OCI-LY3 (cell line): Measurements from ENCODE around the gene DDIT4.
"Not testable (repeated sequence)": the region's sequence is repeated elsewhere in the genome, so short reads cannot be mapped to it uniquely, and the experiment has no call there.

Experiments used
- H2AFZ ChIP-seq: fragments of 200-600, 300-600 bp; shearing (Covaris generic); 2 replicates; pipeline ENCODE4 v1.6.0; 2014; ENCODE audit warnings: antibody characterized with exemption, low read depth, low read length
- H3K27ac ChIP-seq: fragments of 200-600, 300-600 bp; sonication (generic); 2 replicates; pipeline ENCODE4 v1.5.1; 2014; ENCODE audit warnings: mild to moderate bottlenecking, low read length, moderate library complexity, mixed read lengths
- H3K27me3 ChIP-seq: fragments of 200-600, 300-600 bp; sonication (generic); 2 replicates; pipeline ENCODE4 v1.6.1; 2014; ENCODE audit warnings: low read depth, low read length, mixed read lengths
- H3K36me3 ChIP-seq: fragments of 200-600, 300-600 bp; sonication (generic); replicated peaks from 2 replicates; pipeline ENCODE3; 2014; ENCODE audit warnings: low read depth, low read length, mixed read lengths
- H3K4me1 ChIP-seq: fragments of 300-600, 200-600 bp; sonication (generic); 2 replicates; pipeline ENCODE4 v1.6.1; 2014; ENCODE audit warnings: low read length, mixed read lengths
- H3K4me2 ChIP-seq: fragments of 200-600, 300-600 bp; sonication (generic); 2 replicates; pipeline ENCODE4 v1.6.1; 2014; ENCODE audit warnings: low read length, mixed read lengths
- H3K4me3 ChIP-seq: fragments of 300-600, 200-600 bp; sonication (generic); 2 replicates; pipeline ENCODE4 v1.5.1; 2014; ENCODE audit warnings: antibody characterized with exemption, mild to moderate bottlenecking, low read length, moderate library complexity
- H3K79me2 ChIP-seq: fragments of 300-600, 200-600 bp; shearing (Covaris generic); 2 replicates; pipeline ENCODE4 v1.6.1; 2014; ENCODE audit warnings: mild to moderate bottlenecking, low read length, mixed read lengths
- H3K9ac ChIP-seq: fragments of 300-600, 200-600 bp; shearing (Covaris generic); 2 replicates; pipeline ENCODE4 v1.6.0; 2014; ENCODE audit warnings: mild to moderate bottlenecking, low read length, moderate library complexity
- H3K9me3 ChIP-seq: fragments of 200-600, 300-600 bp; shearing (Covaris generic); 2 replicates; pipeline ENCODE4 v1.6.1; 2014; ENCODE audit warnings: low read length, mixed read lengths; ENCODE audit not compliant: insufficient read depth
- H4K20me1 ChIP-seq: fragments of 200-600, 300-600 bp; sonication (generic); 2 replicates; pipeline ENCODE4 v1.6.1; 2016; ENCODE audit warnings: low read length, mixed read lengths; ENCODE audit not compliant: insufficient read depth
- EZH2phosphoT487 ChIP-seq: fragments of 200-600 bp; shearing (Covaris generic); IDR thresholded peaks from 2 replicates; pipeline ENCODE4 v1.6.1; 2018; ENCODE audit warnings: antibody characterized with exemption, mixed run types, low read depth
- TF ChIP-seq, protein P1 (sequence below): fragments of 200-600, 300-600 bp; sonication (generic); IDR thresholded peaks from 2 replicates; pipeline ENCODE4 v1.5.1; 2014; ENCODE audit warnings: antibody characterized with exemption, low read length, low read depth

Gene DDIT4

GRCh38 chr10:72265990-72266865, 7.5 kb upstream of the DDIT4 start:
- no peak overlapping the region for H3K9ac ChIP-seq
- peaks cover 43% of the 10 kb centered on the region for H3K4me1 ChIP-seq
- no peak overlapping the region for H3K4me2 ChIP-seq
- no peaks in the 10 kb centered on the region for H3K36me3 ChIP-seq
- no peak overlapping the region for H2AFZ ChIP-seq
- TF ChIP-seq EZH2phosphoT487: no peak
- TF ChIP-seq, protein P1, sequence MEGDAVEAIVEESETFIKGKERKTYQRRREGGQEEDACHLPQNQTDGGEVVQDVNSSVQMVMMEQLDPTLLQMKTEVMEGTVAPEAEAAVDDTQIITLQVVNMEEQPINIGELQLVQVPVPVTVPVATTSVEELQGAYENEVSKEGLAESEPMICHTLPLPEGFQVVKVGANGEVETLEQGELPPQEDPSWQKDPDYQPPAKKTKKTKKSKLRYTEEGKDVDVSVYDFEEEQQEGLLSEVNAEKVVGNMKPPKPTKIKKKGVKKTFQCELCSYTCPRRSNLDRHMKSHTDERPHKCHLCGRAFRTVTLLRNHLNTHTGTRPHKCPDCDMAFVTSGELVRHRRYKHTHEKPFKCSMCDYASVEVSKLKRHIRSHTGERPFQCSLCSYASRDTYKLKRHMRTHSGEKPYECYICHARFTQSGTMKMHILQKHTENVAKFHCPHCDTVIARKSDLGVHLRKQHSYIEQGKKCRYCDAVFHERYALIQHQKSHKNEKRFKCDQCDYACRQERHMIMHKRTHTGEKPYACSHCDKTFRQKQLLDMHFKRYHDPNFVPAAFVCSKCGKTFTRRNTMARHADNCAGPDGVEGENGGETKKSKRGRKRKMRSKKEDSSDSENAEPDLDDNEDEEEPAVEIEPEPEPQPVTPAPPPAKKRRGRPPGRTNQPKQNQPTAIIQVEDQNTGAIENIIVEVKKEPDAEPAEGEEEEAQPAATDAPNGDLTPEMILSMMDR: no peak
- no peaks in the 10 kb centered on the region for H3K9me3 ChIP-seq
- H3K4me3 ChIP-seq: no peak overlapping the region
- no peak overlapping the region for H3K27ac ChIP-seq
- no peaks in the 10 kb centered on the region for H3K27me3 ChIP-seq
- no peaks in the 10 kb centered on the region for H3K79me2 ChIP-seq
- no peaks in the 10 kb centered on the region for H4K20me1 ChIP-seq

- peaks cover 38% of the 10 kb centered on the region for H3K4me1 ChIP-seq
- H4K20me1 ChIP-seq: no peaks in the 10 kb centered on the region
- no peaks in the 10 kb centered on the region for H3K27me3 ChIP-seq
- no peak overlapping the region for H2AFZ ChIP-seq
- H3K27ac ChIP-seq: no peak overlapping the region
- TF ChIP-seq EZH2phosphoT487: no peak
- TF ChIP-seq, protein P1: no peak
- no peak overlapping the region for H3K4me3 ChIP-seq
- no peaks in the 10 kb centered on the region for H3K79me2 ChIP-seq
- H3K36me3 ChIP-seq: no peaks in the 10 kb centered on the region
- no peaks in the 10 kb centered on the region for H3K9me3 ChIP-seq
- no peak overlapping the region for H3K4me2 ChIP-seq
- H3K9ac ChIP-seq: no peak overlapping the region
These were observed 6.3 kb upstream of the DDIT4 start for GRCh38 chr10:72267381-72267780.

DNA sequence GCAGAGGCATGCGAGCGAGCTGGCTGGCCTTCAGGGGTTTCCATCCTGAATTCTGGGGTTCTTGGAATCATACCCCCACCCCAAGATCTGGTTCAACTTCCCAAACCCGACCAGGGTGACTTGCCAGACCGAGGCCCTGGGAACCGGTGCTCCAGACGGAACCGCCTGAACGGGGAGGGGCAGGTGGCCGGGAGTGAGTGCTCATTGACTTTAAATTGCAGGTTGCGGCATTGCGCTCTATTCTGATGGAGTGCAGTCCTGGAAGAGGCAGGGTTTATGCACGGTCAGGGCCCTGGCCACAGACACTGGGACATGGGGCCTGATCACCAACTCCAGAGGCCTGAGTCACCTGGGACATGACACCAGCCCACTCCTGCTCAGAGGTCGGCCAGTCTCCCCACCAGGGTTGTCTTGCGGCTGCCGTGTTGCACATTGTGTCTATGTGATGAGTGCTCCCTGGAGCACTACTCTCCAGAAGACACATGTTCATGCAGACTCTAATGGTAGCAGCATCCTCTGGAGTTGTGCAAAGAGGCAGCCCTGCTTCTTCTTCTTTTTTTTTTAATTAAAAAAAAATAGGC, 5.8 kb upstream of the DDIT4 start:
- Histone ChIP-seq H3K27ac (no peak overlapping the region), H3K9ac (no peak overlapping the region), H3K4me1 (peaks cover 37% of the 10 kb centered on the region)

DNA sequence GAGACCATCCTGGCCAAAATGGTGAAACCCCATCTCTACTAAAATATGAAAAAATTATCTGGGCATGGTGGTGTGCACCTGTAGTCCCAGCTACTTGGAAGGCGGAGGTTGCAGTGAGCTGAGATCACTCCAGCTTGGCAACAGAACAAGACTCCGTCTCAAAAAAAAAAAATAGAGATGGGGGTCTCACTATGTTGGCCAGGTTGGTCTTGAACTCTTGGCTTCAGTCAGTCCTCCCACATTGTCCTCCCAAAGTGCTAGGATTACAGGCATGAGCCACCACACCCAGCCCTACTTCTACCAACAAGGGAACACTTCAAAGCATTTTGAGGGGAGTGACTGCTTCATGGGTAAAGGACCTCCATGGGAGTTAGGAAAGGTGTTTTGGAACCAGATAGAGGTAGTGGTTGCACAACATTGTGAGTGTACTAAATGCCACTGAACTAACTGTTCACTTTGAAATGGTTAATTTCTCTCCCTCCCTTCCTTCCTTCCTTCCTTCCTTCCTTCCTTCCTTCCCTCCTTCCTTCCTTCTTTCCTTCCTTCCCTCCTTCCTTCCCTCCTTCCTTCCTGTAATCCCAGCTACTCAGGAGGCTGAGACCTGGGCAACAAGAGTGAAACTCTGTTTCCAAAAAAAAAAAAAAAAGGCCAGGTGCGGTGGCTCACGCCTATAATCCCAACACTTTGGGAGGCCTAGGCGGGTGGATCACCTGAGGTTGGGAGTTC, 5.1 kb upstream of the DDIT4 start:
- H4K20me1 ChIP-seq, H3K9me3 ChIP-seq, H3K79me2 ChIP-seq, H3K4me3 ChIP-seq, H3K4me2 ChIP-seq, H3K9ac ChIP-seq, H3K27me3 ChIP-seq, H3K36me3 ChIP-seq, H2AFZ ChIP-seq, H3K27ac ChIP-seq: not testable (repeated sequence)
- peaks cover 30% of the 10 kb centered on the region for H3K4me1 ChIP-seq

More for the DNA sequence above, 5.8 kb upstream of the DDIT4 start:
- no peak overlapping the region for H2AFZ ChIP-seq
- H3K9me3 ChIP-seq: no peaks in the 10 kb centered on the region
- no peaks in the 10 kb centered on the region for H3K79me2 ChIP-seq
- no peaks in the 10 kb centered on the region for H3K36me3 ChIP-seq
- TF ChIP-seq, protein P1: no peak
- no peak for TF ChIP-seq EZH2phosphoT487
- H4K20me1 ChIP-seq: no peaks in the 10 kb centered on the region
- H3K27me3 ChIP-seq: no peaks in the 10 kb centered on the region
- no peak overlapping the region for H3K4me3 ChIP-seq
- H3K4me2 ChIP-seq: no peak overlapping the region
